GM18505 (cell line): ENCODE measurements around the gene PPM1M.

Experiments
- ATAC-seq: cut with Tn5 transposase; IDR thresholded peaks from one replicate; pipeline ENCODE4 v1.9.1; 2021; ENCODE audit not compliant: unreplicated experiment
- POLR2A ChIP-seq: IDR thresholded peaks from 4 replicates; pipeline ENCODE4 v1.6.1; 2011; ENCODE audit warnings: borderline replicate concordance; ENCODE audit not compliant: insufficient read depth, insufficient read length; ENCODE audit errors: extremely low read depth

Gene PPM1M

GRCh38 chr3:52229656-52230055 is 15.9 kb upstream of the PPM1M start:
- TF ChIP-seq POLR2A: no peak
- ATAC-seq: no peak

GRCh38 chr3:52230461-52230860 is 15.1 kb upstream of the PPM1M start:
- no peak for TF ChIP-seq POLR2A
- ATAC-seq: no peak

- ATAC-seq: no peak
- TF ChIP-seq POLR2A: no peak
Observed at GRCh38 chr3:52230889-52231499, 14.6 kb upstream of the PPM1M start.

- no peak for TF ChIP-seq POLR2A
- no peak for ATAC-seq
Observed at GRCh38 chr3:52231502-52232278, 13.9 kb upstream of the PPM1M start.

GRCh38 chr3:52232279-52233107 is 13.1 kb upstream of the PPM1M start:
- no peak for ATAC-seq
- no peak for TF ChIP-seq POLR2A

- no peak for TF ChIP-seq POLR2A
- no peak for ATAC-seq
Observed at GRCh38 chr3:52233108-52233591, 12.4 kb upstream of the PPM1M start.

- TF ChIP-seq POLR2A: no peak
- no peak for ATAC-seq
Observed at GRCh38 chr3:52233968-52234367, 11.6 kb upstream of the PPM1M start.

- ATAC-seq: no peak
- no peak for TF ChIP-seq POLR2A
Observed at GRCh38 chr3:52234516-52235447, 10.8 kb upstream of the PPM1M start.

GRCh38 chr3:52236424-52236886 is 9.1 kb upstream of the PPM1M start:
- no peak for TF ChIP-seq POLR2A
- ATAC-seq: no peak

GRCh38 chr3:52237006-52237656 is 8.4 kb upstream of the PPM1M start:
- TF ChIP-seq POLR2A: no peak
- no peak for ATAC-seq

GRCh38 chr3:52237657-52238172 is 7.8 kb upstream of the PPM1M start:
- TF ChIP-seq POLR2A: no peak
- no peak for ATAC-seq

GRCh38 chr3:52238193-52238760 is 7.3 kb upstream of the PPM1M start:
- no peak for ATAC-seq
- TF ChIP-seq POLR2A: no peak
